Rectal smooth muscle tissue (tissue), 1 donor: ENCODE data around the gene TAF5L.

ENCODE experiments used
- H3K27ac ChIP-seq: one replicate; pipeline ENCODE4 v1.7.0; 2013; ENCODE audit warnings: low read depth, low read length, inconsistent platforms
- H3K27me3 ChIP-seq: one replicate; pipeline ENCODE4 v1.7.0; 2013; ENCODE audit warnings: low read length; ENCODE audit not compliant: control insufficient read depth, insufficient read depth
- H3K36me3 ChIP-seq: one replicate; pipeline ENCODE4 v1.7.0; 2013; ENCODE audit warnings: low read length; ENCODE audit not compliant: control insufficient read depth, insufficient read depth
- H3K4me1 ChIP-seq: one replicate; pipeline ENCODE4 v1.7.0; 2013; ENCODE audit warnings: low read length; ENCODE audit not compliant: control insufficient read depth, insufficient read depth
- H3K4me3 ChIP-seq: one replicate; pipeline ENCODE4 v1.7.0; 2013; ENCODE audit warnings: low read length
- H3K9ac ChIP-seq: one replicate; pipeline ENCODE4 v1.7.0; 2013; ENCODE audit warnings: low read length

TAF5L gene

GRCh38 chr1:229557200-229557850, 68.6 kb downstream of the TAF5L start:
- peaks cover 11% of the 10 kb centered on the region for H3K4me1 ChIP-seq
- H3K36me3 ChIP-seq: no peaks in the 10 kb centered on the region
- no peaks in the 10 kb centered on the region for H3K27me3 ChIP-seq
- peak overlapping the region; percentile 66 for H3K9ac ChIP-seq
- peak overlapping the region; percentile 69 for H3K4me3 ChIP-seq
- no peak overlapping the region for H3K27ac ChIP-seq

DNA sequence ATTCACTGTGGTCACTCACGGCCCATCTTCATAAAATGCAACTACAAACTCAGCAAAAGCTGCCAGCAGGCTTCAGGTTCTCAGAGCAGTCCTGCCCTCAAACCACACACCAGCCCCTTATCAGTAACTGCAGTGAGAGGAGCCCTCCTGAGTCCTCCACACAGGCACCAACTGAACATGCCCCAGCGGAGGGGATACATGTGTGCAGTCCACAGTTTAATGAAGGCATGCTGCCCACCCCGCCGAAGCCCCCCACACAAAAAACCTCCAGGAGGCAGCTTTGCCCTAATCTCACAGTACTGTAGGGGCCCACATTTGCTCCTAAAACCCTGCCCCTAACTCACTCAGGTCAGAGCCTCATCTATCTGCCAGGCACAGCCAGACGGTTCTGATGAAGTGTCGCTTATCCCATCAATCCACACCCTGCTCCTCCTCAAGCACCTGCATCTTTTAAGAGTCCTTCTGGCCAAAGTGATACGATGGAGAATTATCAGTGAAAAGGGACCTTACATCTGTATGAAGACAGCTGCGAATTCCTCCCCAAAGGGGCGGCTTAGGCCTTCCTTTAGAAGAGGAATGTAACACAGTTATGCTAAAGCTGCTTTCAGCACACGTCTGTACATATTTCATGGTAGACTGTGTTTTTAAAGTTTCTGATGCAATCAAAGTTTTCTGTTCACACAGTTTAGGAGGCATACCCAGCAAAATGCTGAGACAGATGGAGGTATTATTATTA, 70.9 kb downstream of the TAF5L start:
- Histone ChIP-seq H3K4me3 (no peak overlapping the region), H3K4me1 (peaks cover 11% of the 10 kb centered on the region), H3K36me3 (no peaks in the 10 kb centered on the region), H3K27ac (no peak overlapping the region), H3K27me3 (no peaks in the 10 kb centered on the region), H3K9ac (no peak overlapping the region)

GRCh38 chr1:229553621-229554130, 72.2 kb downstream of the TAF5L start:
- Histone ChIP-seq H3K9ac (no peak overlapping the region), H3K36me3 (no peaks in the 10 kb centered on the region), H3K4me1 (peaks cover 11% of the 10 kb centered on the region), H3K27ac (no peak overlapping the region), H3K4me3 (no peak overlapping the region), H3K27me3 (no peaks in the 10 kb centered on the region)

DNA sequence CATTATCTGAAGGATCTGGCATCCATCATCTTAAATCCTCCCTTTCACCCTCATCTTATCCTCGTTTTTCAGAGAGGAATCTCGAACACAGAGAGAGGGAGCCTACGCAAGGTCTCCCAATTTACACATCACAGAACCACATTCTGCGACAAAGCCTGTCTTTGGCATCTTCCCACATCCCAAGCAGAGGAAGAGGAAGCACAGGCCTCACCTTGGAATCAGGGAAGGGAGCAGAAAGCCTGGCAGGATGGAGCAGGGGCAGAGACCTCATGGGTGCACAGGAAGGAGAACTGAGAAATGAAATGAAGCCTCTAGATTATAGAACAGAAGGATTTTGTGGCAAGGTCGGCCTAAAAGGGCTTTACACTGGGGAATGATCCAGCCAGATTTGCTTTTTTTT, 73.2 kb downstream of the TAF5L start:
- H3K9ac ChIP-seq: no peak overlapping the region
- H3K4me3 ChIP-seq: no peak overlapping the region
- peaks cover 11% of the 10 kb centered on the region for H3K4me1 ChIP-seq
- no peak overlapping the region for H3K27ac ChIP-seq
- no peaks in the 10 kb centered on the region for H3K36me3 ChIP-seq
- no peaks in the 10 kb centered on the region for H3K27me3 ChIP-seq

DNA sequence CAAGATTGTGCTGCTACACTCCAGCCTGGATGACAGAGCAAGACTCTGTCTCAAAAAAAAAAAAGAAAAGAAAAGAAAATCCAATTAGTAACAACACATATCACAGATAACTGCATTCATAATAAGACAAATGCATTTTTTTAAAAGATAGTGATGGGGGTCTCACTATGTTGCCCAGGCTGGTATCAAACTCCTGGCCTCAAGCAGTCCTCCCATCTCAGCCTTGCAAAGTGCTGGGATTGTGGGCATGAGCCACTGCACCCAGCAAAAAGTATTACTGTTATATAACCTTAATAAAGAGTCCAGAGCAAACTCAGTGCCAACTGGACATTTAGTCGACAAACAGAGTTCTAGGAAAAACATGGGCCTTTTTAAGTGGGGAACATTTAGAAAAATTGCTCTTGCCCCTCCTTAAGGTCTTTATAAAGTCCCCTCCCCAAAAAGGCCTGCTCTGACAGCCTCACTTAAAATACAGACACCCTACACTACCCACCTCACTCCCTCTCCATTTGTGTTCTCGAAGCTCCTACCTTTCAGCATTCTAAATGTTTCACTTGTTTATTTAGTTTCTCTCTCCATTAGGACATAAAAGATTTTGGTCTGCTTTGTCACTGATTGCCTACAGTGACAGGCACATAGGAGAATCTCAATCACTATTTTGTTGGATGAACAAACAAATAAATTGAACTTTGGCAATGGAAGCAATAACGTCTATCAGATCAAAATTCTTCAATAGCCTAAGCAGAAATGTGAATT, 74.9 kb downstream of the TAF5L start:
- no peak overlapping the region for H3K4me3 ChIP-seq
- peaks cover 3% of the 10 kb centered on the region for H3K36me3 ChIP-seq
- no peak overlapping the region for H3K27ac ChIP-seq
- H3K27me3 ChIP-seq: no peaks in the 10 kb centered on the region
- no peak overlapping the region for H3K9ac ChIP-seq
- H3K4me1 ChIP-seq: no peaks in the 10 kb centered on the region

DNA sequence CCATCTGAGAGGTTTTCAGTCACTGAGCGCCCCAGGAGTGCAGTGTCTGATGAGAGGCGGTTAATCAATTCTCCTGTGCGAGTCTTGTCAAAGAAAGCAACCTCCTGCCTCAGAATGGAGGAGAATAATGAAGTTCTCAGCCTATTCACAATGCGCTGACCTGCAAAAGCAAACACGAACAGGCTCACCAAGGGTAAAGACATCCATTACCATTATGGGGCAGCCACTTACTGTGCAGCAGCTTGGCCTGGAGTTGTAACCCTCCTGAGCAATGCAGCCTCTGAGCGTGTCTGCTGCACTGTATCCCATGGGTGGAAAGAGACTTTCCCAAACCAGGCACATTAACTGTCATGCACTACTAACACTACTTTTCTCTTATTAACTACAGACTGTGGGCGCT, 78.4 kb downstream of the TAF5L start:
- H3K4me3 ChIP-seq: no peak overlapping the region
- H3K27ac ChIP-seq: no peak overlapping the region
- H3K36me3 ChIP-seq: peaks cover 3% of the 10 kb centered on the region
- H3K27me3 ChIP-seq: no peaks in the 10 kb centered on the region
- H3K9ac ChIP-seq: no peak overlapping the region
- no peaks in the 10 kb centered on the region for H3K4me1 ChIP-seq

GRCh38 chr1:229544587-229544986, 81.3 kb downstream of the TAF5L start:
- peaks cover 8% of the 10 kb centered on the region for H3K36me3 ChIP-seq
- H3K9ac ChIP-seq: no peak overlapping the region

More at GRCh38 chr1:229544587-229544986, 81.3 kb downstream of the TAF5L start:
- Histone ChIP-seq H3K4me3 (no peak overlapping the region), H3K27me3 (no peaks in the 10 kb centered on the region), H3K4me1 (no peaks in the 10 kb centered on the region), H3K27ac (no peak overlapping the region)
